Measurements from ENCODE around the gene GTF2A1.
A peak's percentile ranks its signal among the peaks of the same experiment; 100 is the strongest.
"Not testable (repeated sequence)": the region's sequence is repeated elsewhere in the genome, so short reads cannot be mapped to it uniquely, and the experiment has no call there.

Gene GTF2A1

GRCh38 chr14:81224222-81224621 is 3.5 kb upstream of the GTF2A1 start:
- DNase-seq, result no peak

- not testable (repeated sequence) for DNase-seq
Measured at GRCh38 chr14:81223788-81224187, 3.0 kb upstream of the GTF2A1 start.

- no peak for DNase-seq
Measured at GRCh38 chr14:81222691-81223090, 1.9 kb upstream of the GTF2A1 start.

GRCh38 chr14:81222126-81222525 is 1.4 kb upstream of the GTF2A1 start:
- DNase-seq, result no peak

- DNase-seq, result no peak
Measured at GRCh38 chr14:81221579-81222102, 882 bp upstream of the GTF2A1 start.

DNA sequence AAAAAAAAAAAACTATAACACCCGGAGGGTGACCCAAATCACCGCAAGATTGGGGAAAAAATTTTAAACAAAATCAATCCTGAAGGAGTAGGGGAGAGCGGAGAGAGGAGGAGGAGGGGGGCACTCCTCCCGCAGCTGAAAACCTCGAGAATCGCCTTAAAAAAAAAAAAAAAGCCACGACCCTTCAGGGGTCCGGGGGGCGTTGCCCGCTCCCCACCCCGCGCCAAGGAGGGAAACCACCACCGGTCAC is 254 bp downstream of the GTF2A1 start:
- no peak for DNase-seq

DNA sequence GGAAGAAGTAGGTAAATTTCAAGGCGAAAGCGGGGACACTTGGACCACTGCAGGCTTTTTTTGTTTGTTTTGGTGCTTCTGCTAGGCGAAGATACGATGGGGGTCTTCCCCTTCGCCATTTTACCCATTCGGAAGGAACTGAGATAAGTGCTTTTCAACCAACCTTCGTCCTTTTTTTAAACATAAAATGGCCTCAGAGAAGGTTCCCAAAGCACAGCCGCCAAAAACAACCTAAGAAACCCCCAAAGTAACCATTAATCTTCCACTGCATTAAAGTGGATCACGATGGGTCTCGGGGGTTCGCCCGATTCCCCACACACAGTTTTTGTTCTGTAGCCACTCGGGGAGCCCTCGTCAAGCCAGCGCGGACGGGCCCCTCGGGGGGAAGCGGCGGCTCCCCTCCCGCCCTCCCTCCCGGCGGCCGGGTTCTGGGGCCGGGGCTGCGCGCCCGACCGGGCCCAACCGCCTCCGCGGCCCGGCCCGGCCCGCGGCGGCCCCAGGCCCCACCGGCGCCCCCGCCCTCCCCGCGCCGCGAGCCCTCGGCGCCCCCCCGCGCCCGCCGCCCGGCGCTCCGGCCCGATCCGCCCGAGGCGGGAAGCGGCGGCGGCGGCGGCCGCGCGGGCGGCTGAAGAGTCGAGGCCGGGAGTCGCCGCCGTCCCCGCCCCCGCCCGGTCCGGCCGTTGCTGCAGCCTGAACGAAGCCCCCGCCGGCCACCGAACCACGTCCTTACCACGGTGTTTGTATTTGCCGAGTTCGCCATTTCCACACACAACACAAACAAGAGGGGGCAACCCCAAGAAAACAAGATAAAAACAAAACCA is 790 bp downstream of the GTF2A1 start:
- DNase-seq, result no peak

- peak; percentile 80 to 91 for DNase-seq
Measured at GRCh38 chr14:81219210-81219758, 1.5 kb downstream of the GTF2A1 start.

GRCh38 chr14:81211844-81212243 is 8.9 kb downstream of the GTF2A1 start:
- DNase-seq, result no peak

DNA sequence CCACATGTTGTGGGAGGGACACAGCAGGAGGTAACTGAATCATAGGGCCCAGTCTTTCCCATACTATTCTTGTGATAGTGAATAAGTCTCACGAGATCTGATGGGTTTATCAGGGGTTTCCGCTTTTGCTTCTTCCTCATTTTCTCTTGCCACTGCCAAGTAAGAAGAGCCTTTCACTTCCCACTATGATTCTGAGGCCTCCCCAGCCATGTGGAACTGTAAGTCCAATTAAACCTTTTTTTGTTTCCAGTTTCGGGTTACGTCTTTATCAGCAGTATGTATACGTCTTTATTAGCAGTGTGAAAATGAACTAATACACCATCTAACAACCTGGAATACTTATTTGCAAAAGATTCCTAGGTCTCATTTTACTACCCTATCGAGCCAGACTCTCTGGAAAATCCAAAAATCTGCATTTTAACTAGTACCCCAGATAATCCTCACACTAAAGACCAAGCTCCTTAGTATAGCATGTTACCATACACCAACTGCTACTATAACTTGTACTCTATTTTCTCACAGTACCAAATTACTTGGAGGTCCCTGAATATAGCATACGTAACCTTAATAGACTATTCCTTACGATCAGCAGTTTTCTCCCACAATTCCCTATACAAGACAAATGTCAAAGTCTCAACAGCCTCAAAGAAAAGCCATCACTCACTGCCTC is 11.5 kb downstream of the GTF2A1 start:
- DNase-seq, result no peak

DNA sequence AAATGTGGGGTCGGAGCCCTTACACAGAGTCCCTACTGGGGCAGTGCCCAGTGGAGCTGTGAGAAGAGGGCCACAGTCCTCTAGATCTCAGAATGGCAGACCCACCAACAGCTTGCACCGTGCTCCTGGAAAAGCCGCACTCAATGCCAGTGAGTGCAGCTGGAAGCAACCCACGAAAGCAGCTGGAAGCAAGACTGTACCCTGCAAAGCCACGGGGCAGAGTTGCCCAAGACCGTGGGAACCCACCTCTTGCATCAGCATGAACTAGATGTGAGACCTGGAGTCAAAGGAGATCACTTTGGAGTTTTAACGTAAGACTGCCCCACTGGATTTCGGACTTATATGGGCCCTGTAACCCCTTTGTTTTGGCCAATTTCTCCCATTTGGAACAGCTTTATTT is 12.3 kb downstream of the GTF2A1 start:
- DNase-seq, result no peak

GRCh38 chr14:81206115-81206514 is 14.6 kb downstream of the GTF2A1 start:
- DNase-seq, result no peak

GRCh38 chr14:81205639-81206038 is 15.1 kb downstream of the GTF2A1 start:
- no peak for DNase-seq

DNA sequence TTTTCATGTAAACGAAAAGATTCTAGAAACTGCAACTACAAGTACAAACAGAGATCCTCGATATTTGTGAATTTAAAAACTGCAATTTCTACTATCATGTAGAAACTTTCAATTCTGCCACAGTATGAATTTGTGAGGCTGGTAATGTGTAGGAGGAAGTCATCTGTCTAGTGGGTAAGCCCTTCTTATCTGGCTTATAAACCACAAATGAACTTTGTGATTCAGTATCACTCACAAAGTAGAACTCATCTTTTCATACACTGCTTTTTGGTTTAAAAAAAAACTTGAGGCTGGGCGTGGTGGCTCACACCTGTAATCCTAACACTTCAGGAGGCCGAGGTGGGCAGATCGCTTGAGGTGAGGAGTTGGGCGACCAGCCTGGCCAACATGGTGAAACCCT is 20.7 kb downstream of the GTF2A1 start:
- no peak for DNase-seq

DNA sequence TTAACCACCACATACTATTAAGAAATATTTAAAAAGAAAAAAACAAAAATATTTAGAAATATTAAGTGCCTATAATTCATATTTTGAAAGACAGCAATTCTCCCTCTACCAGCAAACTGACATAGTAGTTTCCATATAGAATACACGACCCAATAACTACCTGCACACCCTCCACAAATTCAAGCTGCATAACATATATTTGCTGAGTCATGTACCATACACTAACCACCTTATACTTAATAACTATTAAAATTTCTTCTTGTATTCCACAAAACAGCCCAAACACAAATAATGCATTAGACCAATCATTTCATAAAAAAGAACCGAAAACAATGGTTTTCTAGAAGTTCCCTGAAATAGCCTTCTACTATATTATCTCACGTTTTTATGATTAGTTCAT is 21.7 kb downstream of the GTF2A1 start:
- no peak for DNase-seq

DNA sequence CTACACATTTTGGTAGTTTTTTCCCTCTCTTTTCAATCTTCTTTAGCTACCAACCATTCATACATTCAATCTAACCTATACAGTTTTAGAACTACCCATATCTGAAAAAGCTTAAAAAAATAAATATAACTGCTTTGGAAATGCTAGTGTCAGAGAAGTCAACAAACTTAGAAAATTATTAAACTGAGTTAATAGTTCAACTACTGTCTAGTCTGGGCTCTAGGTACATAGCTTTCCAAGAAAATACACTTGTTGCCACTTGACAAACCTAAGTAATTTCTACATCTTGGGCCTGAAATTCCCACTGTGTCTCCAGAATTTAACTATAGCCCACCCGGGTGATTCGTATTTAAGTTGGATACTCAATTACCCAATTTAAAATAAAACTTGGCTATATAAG is 22.1 kb downstream of the GTF2A1 start:
- DNase-seq, result no peak

DNA sequence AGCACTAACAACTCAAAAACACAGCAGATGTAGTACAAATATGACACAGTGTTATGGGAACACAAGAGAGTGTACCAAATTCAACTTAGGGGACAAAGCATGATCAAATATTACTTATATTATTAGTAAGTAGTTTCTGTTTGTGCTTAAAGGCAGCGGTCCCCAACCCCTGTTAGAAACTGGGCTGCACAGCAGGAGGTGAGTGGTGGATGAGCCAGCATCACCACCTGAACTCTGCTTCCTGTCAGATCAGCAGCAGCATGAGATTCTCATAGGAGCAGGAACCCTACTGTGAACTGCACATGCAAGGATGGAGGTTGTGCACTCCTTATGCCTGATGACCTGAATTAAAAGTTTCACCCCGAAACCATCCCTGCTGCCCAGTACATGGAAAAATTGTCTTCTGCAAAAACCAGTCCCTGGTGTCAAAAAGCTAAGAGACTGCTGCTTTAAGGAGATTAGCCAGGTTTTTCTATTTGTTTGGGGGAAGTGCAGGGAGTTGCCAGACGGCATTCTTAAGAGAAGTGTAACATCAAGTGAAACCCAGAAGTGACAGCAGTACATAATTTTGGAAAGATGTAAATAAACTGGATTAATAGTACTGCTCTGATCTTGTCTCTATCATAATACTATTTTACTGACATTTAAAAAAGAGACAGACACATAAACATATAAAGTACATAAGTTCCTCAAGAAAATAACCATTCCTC is 26.7 kb downstream of the GTF2A1 start:
- no peak for DNase-seq

GRCh38 chr14:81192594-81192993 is 28.2 kb downstream of the GTF2A1 start:
- no peak for DNase-seq

DNA sequence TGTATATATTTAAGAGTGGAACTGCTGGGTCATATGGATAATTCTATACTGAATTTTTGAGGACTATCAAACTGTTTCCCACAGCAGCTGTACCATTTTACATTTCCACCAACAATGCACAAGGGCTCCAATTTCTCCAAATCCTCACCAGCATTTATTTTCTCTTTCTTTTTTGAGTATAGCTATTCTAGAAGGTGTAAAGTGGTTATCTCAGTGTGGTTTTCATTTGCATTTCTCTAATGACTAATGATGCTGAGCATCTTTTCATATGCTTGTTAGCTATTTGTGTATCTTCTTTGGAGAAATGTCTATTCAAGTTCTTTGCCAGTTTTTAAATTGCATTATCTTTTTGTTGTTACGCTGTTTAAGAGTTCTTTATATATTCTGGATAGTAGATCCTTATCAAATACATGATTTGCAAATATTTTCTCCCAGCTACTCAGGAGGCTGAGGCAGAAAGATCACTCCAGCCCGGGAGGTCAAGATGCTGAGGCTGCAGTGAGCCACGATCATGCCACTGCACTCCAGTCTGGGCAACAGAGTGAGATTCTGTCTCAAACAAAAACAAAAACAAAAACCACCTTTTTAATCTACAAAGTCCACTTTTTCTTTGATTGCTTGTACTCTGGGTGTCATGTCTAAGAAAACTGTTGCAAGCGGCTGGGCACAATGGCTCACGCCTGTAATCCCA is 32.8 kb downstream of the GTF2A1 start:
- DNase-seq, result no peak

DNA sequence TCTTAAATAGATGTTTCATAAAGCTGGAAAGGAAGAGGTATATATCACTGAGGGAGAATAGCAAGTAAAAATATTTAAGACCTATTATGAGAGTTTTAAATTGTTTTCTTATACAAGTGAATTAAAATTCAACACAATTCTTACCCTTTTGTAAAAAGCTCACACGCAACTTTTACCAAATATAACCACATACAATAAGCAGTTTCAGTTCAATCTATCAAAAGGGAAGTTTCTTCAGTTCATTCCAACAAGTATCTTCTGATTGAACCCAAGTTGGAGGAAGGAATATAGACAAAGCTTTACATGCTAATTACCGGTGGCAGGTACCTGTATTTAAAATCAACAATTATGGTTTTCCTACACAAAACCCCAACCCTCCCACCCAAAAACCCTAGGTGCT is 41.1 kb downstream of the GTF2A1 start:
- DNase-seq, result no peak

DNA sequence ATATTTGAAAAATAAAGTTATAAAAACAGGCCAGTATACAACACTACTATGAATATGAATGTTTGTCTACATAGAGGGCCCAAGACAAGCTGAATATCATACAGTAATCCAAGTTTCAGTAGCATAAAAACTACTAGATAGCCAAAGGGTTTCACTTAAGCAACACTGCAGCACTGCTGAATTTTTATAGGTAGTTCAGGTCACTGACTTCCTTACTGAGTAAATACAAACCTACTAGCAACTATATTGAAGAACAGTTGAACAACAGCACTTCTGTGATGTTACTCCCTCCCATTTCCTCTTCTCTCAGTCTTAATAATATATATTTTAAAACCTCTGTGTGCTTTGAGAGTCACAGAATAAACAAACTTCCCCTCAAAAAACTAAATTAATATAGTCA is 42.7 kb downstream of the GTF2A1 start:
- no peak for DNase-seq

DNA sequence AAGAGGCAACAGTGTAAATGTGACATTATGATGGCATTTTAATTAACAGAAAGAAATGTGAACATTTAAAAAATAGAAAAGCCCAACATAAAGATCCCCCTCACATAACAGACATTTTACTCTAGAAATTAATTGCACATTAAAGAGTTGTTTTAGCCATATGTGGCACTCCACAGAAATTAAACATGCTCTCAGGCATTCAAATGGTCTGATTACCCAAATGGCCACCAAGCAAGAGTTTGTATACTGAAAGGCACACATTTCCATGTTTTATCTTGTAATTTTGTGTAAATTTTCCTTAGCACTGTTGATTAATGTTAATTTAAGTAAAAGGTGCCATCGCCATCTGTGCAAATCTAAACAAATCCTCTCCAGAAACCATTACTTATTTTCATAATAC is 43.5 kb downstream of the GTF2A1 start:
- DNase-seq, result no peak

GRCh38 chr14:81176241-81176640 is 44.5 kb downstream of the GTF2A1 start:
- no peak for DNase-seq

Measured in cerebellar nuclear complex (tissue), 1 donor.